ENCODE results near the gene TSPAN9. TPM values are rescaled to one million over a fixed set of nuclear protein-coding genes. Genes with fewer than 3 reads are reported as not detected.

Gene TSPAN9
- total RNA-seq, 1 experiment from 2014 or later = 13.4 TPM

DNA sequence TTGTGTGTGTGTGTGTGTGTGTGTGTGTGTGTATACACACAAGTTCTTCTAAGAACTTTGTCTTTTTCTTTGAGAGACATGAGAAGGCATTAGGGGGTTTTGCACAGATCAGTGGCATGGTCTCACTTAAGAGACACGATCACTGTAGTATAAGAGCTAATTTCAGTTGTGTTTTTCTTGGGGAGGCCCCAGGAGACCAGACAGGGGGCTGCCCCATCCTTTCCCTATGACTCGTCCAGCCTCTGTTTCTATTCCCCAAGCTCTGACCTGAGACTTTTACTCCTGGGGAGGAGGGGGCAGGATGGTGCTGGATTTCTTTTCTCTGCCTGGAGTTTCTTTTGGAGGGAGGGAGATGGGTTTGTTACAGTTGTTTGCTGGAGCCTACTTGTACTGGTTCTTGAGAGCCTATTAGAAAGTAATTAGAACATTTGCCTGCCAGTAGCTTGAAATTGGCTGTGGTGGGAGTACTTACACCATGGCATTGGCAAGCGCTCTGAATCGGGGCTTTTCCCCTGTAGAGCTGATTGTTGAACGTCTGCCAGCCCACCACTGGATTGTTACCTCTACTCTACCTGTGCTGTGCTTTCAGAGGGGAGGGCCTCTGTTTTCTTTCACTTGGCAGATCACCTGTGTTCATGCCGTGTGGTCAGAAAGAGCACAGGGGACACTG, 109.5 kb downstream of the TSPAN9 start:
- Mint-ChIP-seq H3K9me3 (ENCODE audit: unreplicated experiment) (no peaks in the 10 kb centered on the region), H3K27me3 (ENCODE audit: insufficient read depth, unreplicated experiment) (no peaks in the 10 kb centered on the region), H3K27ac (ENCODE audit: low read depth, unreplicated experiment) (no peak overlapping the region), H3K36me3 (ENCODE audit: insufficient read depth, unreplicated experiment) (peaks cover 6% of the 10 kb centered on the region), H3K4me3 (ENCODE audit: unreplicated experiment) (no peak overlapping the region), H3K4me1 (ENCODE audit: insufficient read depth, unreplicated experiment) (peaks cover 28% of the 10 kb centered on the region)
- CTCF ChIA-PET = interaction anchor here (3.5 kb wide), 1 partner anchor 16 kb away, joined by 22 read pairs; no protein-coding TSS in a partner anchor
- no peak for DNase-seq (ENCODE audit: unreplicated experiment)
- intact Hi-C loops (cut with micrococcal nuclease) = no loop called here
- POLR2A ChIA-PET = no interaction called here
- no TSS peak for BruUV-seq (replicated peaks)
- no peak for TF ChIP-seq CTCF (IDR thresholded peaks at IDR 0.05; ENCODE audit: unreplicated experiment)

GRCh38 chr12:3187846-3188770, 110.9 kb downstream of the TSPAN9 start:
- no peaks in the 10 kb centered on the region for H3K36me3 Mint-ChIP-seq (ENCODE audit: insufficient read depth, unreplicated experiment)
- CTCF ChIA-PET = interaction anchor here (0.5 to 3.5 kb wide), 4 partner anchors 8 to 87 kb away, joined by 3 to 22 read pairs (median 3); no protein-coding TSS in a partner anchor
- TF ChIP-seq CTCF (IDR thresholded peaks at IDR 0.05; ENCODE audit: unreplicated experiment) = no peak
- H3K9me3 Mint-ChIP-seq (ENCODE audit: unreplicated experiment) = no peaks in the 10 kb centered on the region
- no peaks in the 10 kb centered on the region for H3K27me3 Mint-ChIP-seq (ENCODE audit: insufficient read depth, unreplicated experiment)
- H3K4me3 Mint-ChIP-seq (ENCODE audit: unreplicated experiment) = no peak overlapping the region
- intact Hi-C loops (cut with micrococcal nuclease) = no loop called here
- H3K27ac Mint-ChIP-seq (ENCODE audit: low read depth, unreplicated experiment) = no peak overlapping the region
- peaks cover 20% of the 10 kb centered on the region for H3K4me1 Mint-ChIP-seq (ENCODE audit: insufficient read depth, unreplicated experiment)
- no peak for DNase-seq (ENCODE audit: unreplicated experiment)
- no TSS peak for BruUV-seq (replicated peaks)
- POLR2A ChIA-PET = interaction anchor here (1.0 kb wide), 1 partner anchor 19 kb away, joined by 3 read pairs; no protein-coding TSS in a partner anchor

GRCh38 chr12:3189282-3189681, 112.1 kb downstream of the TSPAN9 start:
- no TSS peak for BruUV-seq (replicated peaks)
- H3K4me3 Mint-ChIP-seq (ENCODE audit: unreplicated experiment) = no peak overlapping the region
- POLR2A ChIA-PET = no interaction called here
- H3K36me3 Mint-ChIP-seq (ENCODE audit: insufficient read depth, unreplicated experiment) = no peaks in the 10 kb centered on the region
- no peaks in the 10 kb centered on the region for H3K27me3 Mint-ChIP-seq (ENCODE audit: insufficient read depth, unreplicated experiment)
- intact Hi-C loops (cut with micrococcal nuclease) = no loop called here
- H3K27ac Mint-ChIP-seq (ENCODE audit: low read depth, unreplicated experiment) = no peak overlapping the region
- no peak for TF ChIP-seq CTCF (IDR thresholded peaks at IDR 0.05; ENCODE audit: unreplicated experiment)
- H3K4me1 Mint-ChIP-seq (ENCODE audit: insufficient read depth, unreplicated experiment) = peaks cover 20% of the 10 kb centered on the region
- CTCF ChIA-PET = interaction anchor here (0.9 to 1.1 kb wide), 2 partner anchors 14 to 85 kb away, joined by 3 read pairs; no protein-coding TSS in a partner anchor
- no peak for DNase-seq (ENCODE audit: unreplicated experiment)
- no peaks in the 10 kb centered on the region for H3K9me3 Mint-ChIP-seq (ENCODE audit: unreplicated experiment)

DNA sequence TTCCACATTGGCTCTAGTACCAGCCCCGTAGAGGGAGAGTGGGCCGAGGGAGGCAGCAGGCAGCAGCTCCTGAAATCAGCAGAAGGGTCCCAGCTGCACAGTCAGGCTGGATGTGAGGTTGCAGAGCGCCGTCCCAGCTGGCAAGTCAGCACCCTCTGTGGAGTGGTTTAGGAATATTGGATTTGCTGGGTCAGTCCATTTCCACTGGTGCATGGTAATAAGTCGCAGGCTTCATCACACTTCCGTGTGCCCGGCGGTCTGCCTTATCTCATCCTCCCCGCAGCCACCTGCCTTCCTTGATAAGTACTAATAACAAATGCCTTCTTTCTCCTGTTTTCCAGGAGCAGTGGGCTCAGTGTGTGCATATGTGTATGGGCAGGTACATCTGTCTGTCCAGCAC, 112.9 kb downstream of the TSPAN9 start:
- intact Hi-C loops (cut with micrococcal nuclease) = no loop called here
- Mint-ChIP-seq H3K4me3 (ENCODE audit: unreplicated experiment) (no peak overlapping the region), H3K27ac (ENCODE audit: low read depth, unreplicated experiment) (no peak overlapping the region), H3K4me1 (ENCODE audit: insufficient read depth, unreplicated experiment) (peaks cover 15% of the 10 kb centered on the region), H3K27me3 (ENCODE audit: insufficient read depth, unreplicated experiment) (no peaks in the 10 kb centered on the region), H3K9me3 (ENCODE audit: unreplicated experiment) (no peaks in the 10 kb centered on the region), H3K36me3 (ENCODE audit: insufficient read depth, unreplicated experiment) (no peaks in the 10 kb centered on the region)
- POLR2A ChIA-PET = no interaction called here
- CTCF ChIA-PET = interaction anchor here (0.6 to 1.1 kb wide), 3 partner anchors 10 to 54 kb away, joined by 3 read pairs; no protein-coding TSS in a partner anchor
- no peak for DNase-seq (ENCODE audit: unreplicated experiment)
- no peak for TF ChIP-seq CTCF (IDR thresholded peaks at IDR 0.05; ENCODE audit: unreplicated experiment)
- BruUV-seq (replicated peaks) = no TSS peak

All from MCF 10A (cell line).